Esophagus (tissue), 2 donors: ENCODE data around the gene SH2D3C. TPM values are rescaled to one million over a fixed set of nuclear protein-coding genes. Genes with fewer than 3 reads are reported as not detected.

Experiments
- H3K27ac ChIP-seq, 2 donors: one replicate each; pipeline ENCODE4 v1.5.1; 2013; ENCODE audit warnings: low read depth in 2 of 2, mild to moderate bottlenecking in 2 of 2, inconsistent platforms in 1 of 2, low read length in 1 of 2, moderate library complexity in 1 of 2
- H3K27me3 ChIP-seq, 2 donors: one replicate each; pipeline ENCODE4 v1.6.1; 2013; ENCODE audit warnings: low read length in 2 of 2, control low read depth in 1 of 2, mild to moderate bottlenecking in 1 of 2; ENCODE audit not compliant: insufficient read depth in 2 of 2, control insufficient read depth in 1 of 2
- H3K36me3 ChIP-seq, 2 donors: one replicate each; pipeline ENCODE4 v1.6.1; 2013; ENCODE audit warnings: low read length in 1 of 2; ENCODE audit not compliant: control insufficient read depth in 2 of 2, insufficient read depth in 2 of 2
- H3K4me1 ChIP-seq, 2 donors: one replicate each; pipeline ENCODE4 v1.6.1; 2013; ENCODE audit warnings: low read length in 1 of 2; ENCODE audit not compliant: control insufficient read depth in 2 of 2, insufficient read depth in 2 of 2
- H3K4me3 ChIP-seq, 2 donors: one replicate each; pipeline ENCODE4 v1.5.1; 2013; ENCODE audit warnings: low read length in 2 of 2, mild to moderate bottlenecking in 2 of 2, low read depth in 1 of 2, moderate library complexity in 1 of 2
- H3K9me3 ChIP-seq, 2 donors: one replicate each; pipeline ENCODE4 v1.6.1; 2013; ENCODE audit warnings: mild to moderate bottlenecking in 2 of 2, low read depth in 1 of 2, low read length in 1 of 2, moderate library complexity in 1 of 2; ENCODE audit not compliant: control insufficient read depth in 2 of 2, insufficient read depth in 1 of 2
- WGBS, 2 donors: extraction: QIAGEN DNeasy Blood & Tissue Kit; methylation state at CpG; one replicate each; pipeline ENCODE4 v1.1.7; 2013; 5-methylcytosine and 5-hydroxymethylcytosine counted together
- polyA plus RNA-seq, 2 donors: library from polyadenylated mRNA; stranded (reverse); fragments of 200-250 nt; gene quantifications; one replicate each; pipeline ENCODE4 v1.2.3, GENCODE V29; 2013
- donor health status: healthy with polysubstance abuse.
- donor health status: Bipolar disorder and iron deficiency.

Gene SH2D3C
- polyA plus RNA-seq, 2 donors, result 2.8 to 3.2 TPM

- Histone ChIP-seq H3K36me3 (peaks cover 7 to 37% of the 10 kb centered on the region in 2 donors), H3K4me1 (peaks cover 11 to 24% of the 10 kb centered on the region in 2 donors), H3K4me3 (no peak overlapping the region), H3K9me3 (no peaks in the 10 kb centered on the region), H3K27me3 (no peaks in the 10 kb centered on the region), H3K27ac (no peak overlapping the region)
- WGBS, 2 donors, result 91% methylated on average over 17 of the region's 17 CpGs
These were observed 30.0 kb upstream of the SH2D3C start for GRCh38 chr9:127808347-127809001.

- WGBS, 2 donors, result 95% methylated on average over 14 of the region's 14 CpGs
- Histone ChIP-seq H3K4me3 (no peak overlapping the region), H3K9me3 (no peaks in the 10 kb centered on the region), H3K27me3 (no peaks in the 10 kb centered on the region), H3K36me3 (peaks cover 2 to 29% of the 10 kb centered on the region in 2 donors), H3K4me1 (peaks cover 11 to 25% of the 10 kb centered on the region in 2 donors), H3K27ac (no peak overlapping the region)
These were observed 28.4 kb upstream of the SH2D3C start for GRCh38 chr9:127806871-127807270.

- Histone ChIP-seq H3K4me3 (no peak overlapping the region), H3K36me3 (peaks cover 2 to 29% of the 10 kb centered on the region in 2 donors), H3K27ac (no peak overlapping the region), H3K27me3 (no peaks in the 10 kb centered on the region), H3K9me3 (no peaks in the 10 kb centered on the region), H3K4me1 (peaks cover 11 to 22% of the 10 kb centered on the region in 2 donors)
- 78 to 80% methylated on average over 8 of the region's 8 CpGs for WGBS, 2 donors
These were observed 27.2 kb upstream of the SH2D3C start for GRCh38 chr9:127805620-127806019.

GRCh38 chr9:127803507-127804352 lies 25.3 kb upstream of the SH2D3C start:
- peaks cover 2 to 22% of the 10 kb centered on the region in 2 donors for H3K36me3 ChIP-seq
- H3K4me1 ChIP-seq, result peaks cover 7 to 12% of the 10 kb centered on the region in 2 donors
- H3K9me3 ChIP-seq, result no peaks in the 10 kb centered on the region
- H3K27ac ChIP-seq, result peak overlapping the region; percentile 92 to 97
- peak overlapping the region; percentile 75 to 83 for H3K4me3 ChIP-seq
- 33 to 39% methylated on average over 17 to 18 of the region's 18 CpGs for WGBS, 2 donors
- no peaks in the 10 kb centered on the region for H3K27me3 ChIP-seq

DNA sequence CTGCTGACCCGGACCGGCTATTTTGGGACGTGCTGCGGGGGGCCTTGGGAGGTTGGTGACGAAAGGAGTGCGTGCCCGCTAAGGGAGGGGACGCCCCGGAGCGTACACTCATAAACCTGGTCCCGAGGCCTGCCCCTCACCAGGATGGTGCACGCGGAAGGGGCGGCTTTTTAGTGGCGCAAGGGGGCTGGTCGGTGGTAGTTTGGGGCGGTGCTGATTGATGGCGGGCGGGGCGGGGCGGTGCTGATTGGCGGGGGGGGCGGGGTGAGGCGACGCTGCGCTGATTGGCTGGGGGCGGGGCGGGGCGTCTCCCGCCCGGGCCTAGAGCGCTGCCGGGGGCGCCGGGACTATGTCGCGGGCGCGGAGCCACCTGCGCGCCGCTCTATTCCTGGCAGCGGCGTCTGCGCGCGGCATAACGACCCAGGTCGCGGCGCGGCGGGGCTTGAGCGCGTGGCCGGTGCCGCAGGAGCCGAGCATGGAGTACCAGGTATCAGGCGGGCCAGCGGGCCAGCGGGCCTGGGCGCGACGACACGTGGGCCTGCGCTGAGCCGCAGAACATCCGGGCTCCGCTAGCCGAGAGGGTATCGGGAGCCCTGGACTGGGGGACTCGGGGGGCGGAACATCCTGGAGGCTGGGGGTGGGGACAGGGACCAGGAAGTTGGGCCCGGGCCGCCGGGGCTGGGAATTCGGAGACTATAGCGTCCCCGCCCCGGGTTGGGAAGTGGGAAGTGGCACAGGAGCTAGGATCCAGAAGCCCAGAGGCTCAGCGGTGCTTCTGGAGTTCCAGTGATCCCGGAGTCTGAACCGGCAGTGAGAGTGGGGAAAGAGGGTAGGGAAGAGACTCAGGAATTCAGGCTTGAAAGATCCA lies 24.3 kb upstream of the SH2D3C start, which contains the start of gene FPGS:
Gene FPGS, plus strand, starts transcription at position 307 of the 868 bp plus-strand sequence. Its CDS starts 43 bp downstream, at position 350.
- Histone ChIP-seq H3K4me1 (peaks cover 7 to 12% of the 10 kb centered on the region in 2 donors), H3K27me3 (no peaks in the 10 kb centered on the region), H3K4me3 (peak within 1 kb of the TSS; percentile 75 to 83), H3K9me3 (no peaks in the 10 kb centered on the region), H3K27ac (peak within 1 kb of the TSS; percentile 92 to 97), H3K36me3 (peaks cover 2 to 14% of the 10 kb centered on the region in 2 donors)
- 0 to 1% methylated on average over 69 to 83 of the region's 83 CpGs for WGBS, 2 donors

GRCh38 chr9:127801955-127802575 lies 23.6 kb upstream of the SH2D3C start:
- Histone ChIP-seq H3K27ac (peak overlapping the region; percentile 82 to 95), H3K4me1 (peaks cover 7 to 12% of the 10 kb centered on the region in 2 donors), H3K9me3 (no peaks in the 10 kb centered on the region), H3K4me3 (peak overlapping the region; percentile 22 to 83), H3K36me3 (peaks cover 2 to 8% of the 10 kb centered on the region in 2 donors), H3K27me3 (no peaks in the 10 kb centered on the region)
- WGBS, 2 donors, result 19 to 26% methylated on average over 10 of the region's 10 CpGs

DNA sequence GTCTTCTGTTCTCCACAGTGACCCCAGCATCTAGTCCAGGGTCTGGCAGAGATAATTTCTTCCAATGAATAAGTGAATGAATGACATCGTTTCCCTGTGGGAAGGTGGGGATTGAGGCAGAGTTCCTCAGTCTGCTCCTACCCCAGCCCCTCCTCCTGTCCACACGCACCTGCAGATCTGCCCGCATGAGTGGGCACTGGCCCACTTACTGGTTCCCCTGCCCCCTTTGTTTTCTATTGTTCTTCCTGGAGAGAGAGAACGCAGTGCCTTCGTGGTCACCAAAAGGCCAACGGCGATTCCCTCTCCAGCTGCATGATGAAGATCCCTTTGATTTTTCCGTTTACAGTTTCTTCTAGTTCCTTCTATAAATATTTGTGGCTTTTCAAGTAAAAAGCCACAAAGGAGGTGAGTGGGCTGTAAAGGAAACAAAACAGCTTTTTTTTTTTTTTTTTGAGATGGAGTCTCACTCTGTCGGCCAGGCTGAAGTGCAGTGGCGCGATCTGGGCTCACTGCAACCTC lies 18.4 kb upstream of the SH2D3C start:
- H3K27me3 ChIP-seq, result no peaks in the 10 kb centered on the region
- no peaks in the 10 kb centered on the region for H3K36me3 ChIP-seq
- H3K4me3 ChIP-seq, result no peak overlapping the region
- WGBS, 2 donors, result 31 to 41% methylated on average over 11 of the region's 11 CpGs
- peaks cover 0 to 13% of the 10 kb centered on the region in 2 donors for H3K4me1 ChIP-seq
- H3K27ac ChIP-seq, result peak overlapping the region in 1 of 2 donors; percentile 28
- no peaks in the 10 kb centered on the region for H3K9me3 ChIP-seq

GRCh38 chr9:127796225-127796813 lies 17.9 kb upstream of the SH2D3C start:
- Histone ChIP-seq H3K9me3 (no peaks in the 10 kb centered on the region), H3K27ac (peak overlapping the region in 1 of 2 donors; percentile 22), H3K4me1 (peaks cover 0 to 13% of the 10 kb centered on the region in 2 donors), H3K27me3 (no peaks in the 10 kb centered on the region), H3K36me3 (no peaks in the 10 kb centered on the region), H3K4me3 (no peak overlapping the region)
- WGBS, 2 donors, result 43 to 47% methylated on average over 8 of the region's 8 CpGs
